ENCODE results near the gene EOMES.
"Not testable (repeated sequence)": the region's sequence is repeated elsewhere in the genome, so short reads cannot be mapped to it uniquely, and the experiment has no call there.

EOMES gene

GRCh38 chr3:27721717-27722564 is at the start of gene EOMES:
Gene EOMES, minus strand, starts transcription at chr3:27722323. Its CDS starts 29 bp downstream, at chr3:27722294.
- TF ChIP-seq CTCF (IDR thresholded peaks at IDR 0.05; ENCODE audit: control extremely low read depth, extremely low read depth, low read depth, missing control alignments) = peak; percentile 32
- DNase-seq (ENCODE audit: extremely low spot score) = peak; percentile 64
- ChIA-PET CTCF (interaction anchor here (0.9 to 4.2 kb wide), 10 partner anchors 9 to 627 kb away, joined by 3 to 37 read pairs (median 4); partner anchors contain the start of genes AZI2 and ZCWPW2), POLR2A (interaction anchor here (0.7 kb wide), 1 partner anchor 419 kb away, joined by 12 read pairs; no protein-coding TSS in a partner anchor)

GRCh38 chr3:27770384-27770783 is 48.3 kb upstream of the EOMES start:
- POLR2A ChIA-PET; DNase-seq (ENCODE audit: extremely low spot score): not testable (repeated sequence)
- CTCF ChIA-PET = interaction anchor here (1.2 kb wide), 1 partner anchor 555 kb away, joined by 3 read pairs; no protein-coding TSS in a partner anchor

- CTCF ChIA-PET = no interaction called here
- DNase-seq (ENCODE audit: extremely low spot score) = no peak
- TF ChIP-seq CTCF (IDR thresholded peaks at IDR 0.05; ENCODE audit: control extremely low read depth, extremely low read depth, low read depth, missing control alignments) = no peak
- POLR2A ChIA-PET = no interaction called here
These were observed 44.9 kb upstream of the EOMES start for GRCh38 chr3:27767000-27767399.

- ChIA-PET POLR2A (no interaction called here), CTCF (no interaction called here)
- no peak for DNase-seq (ENCODE audit: extremely low spot score)
- no peak for TF ChIP-seq CTCF (IDR thresholded peaks at IDR 0.05; ENCODE audit: control extremely low read depth, extremely low read depth, low read depth, missing control alignments)
These were observed 36.0 kb upstream of the EOMES start for GRCh38 chr3:27758083-27758482.

GRCh38 chr3:27756877-27757276 is 34.8 kb upstream of the EOMES start:
- no peak for TF ChIP-seq CTCF (IDR thresholded peaks at IDR 0.05; ENCODE audit: control extremely low read depth, extremely low read depth, low read depth, missing control alignments)
- DNase-seq (ENCODE audit: extremely low spot score) = no peak
- CTCF ChIA-PET = interaction anchor here (1.4 kb wide), 1 partner anchor 29 kb away, joined by 4 read pairs; no protein-coding TSS in a partner anchor
- POLR2A ChIA-PET = no interaction called here

- ChIA-PET CTCF (no interaction called here), POLR2A (no interaction called here)
- no peak for TF ChIP-seq CTCF (IDR thresholded peaks at IDR 0.05; ENCODE audit: control extremely low read depth, extremely low read depth, low read depth, missing control alignments)
- no peak for DNase-seq (ENCODE audit: extremely low spot score)
These were observed 30.8 kb upstream of the EOMES start for GRCh38 chr3:27752926-27753325.

GRCh38 chr3:27749643-27750042 is 27.5 kb upstream of the EOMES start:
- ChIA-PET CTCF (interaction anchor here (0.9 kb wide), 1 partner anchor 10 kb away, joined by 3 read pairs; no protein-coding TSS in a partner anchor), POLR2A (no interaction called here)
- no peak for TF ChIP-seq CTCF (IDR thresholded peaks at IDR 0.05; ENCODE audit: control extremely low read depth, extremely low read depth, low read depth, missing control alignments)
- no peak for DNase-seq (ENCODE audit: extremely low spot score)
